Activated T-cell treated with anti-CD3 and anti-CD28 coated beads, Interleukin-2, amount 50 U/mL, for 4 hours (primary cell): ENCODE measurements around the gene PKD2. TPM values are rescaled to one million over a fixed set of nuclear protein-coding genes. Genes with fewer than 3 reads are reported as not detected.
"Not testable (repeated sequence)": the region's sequence is repeated elsewhere in the genome, so short reads cannot be mapped to it uniquely, and the experiment has no call there.

Experiments used
- ATAC-seq, 2 donors: fragments of 200-7000 bp; cut with Tn5 transposase; one replicate each; pipeline ENCODE4 v1.10.0; 2021
- DNase-seq: peaks from one replicate; pipeline ENCODE4 v3.0.0-alpha.2; 2020
- H3K27me3 Mint-ChIP-seq: one replicate; pipeline ENCODE4 v1.8.0; 2021; ENCODE audit warnings: low read depth, mixed read lengths
- H3K36me3 Mint-ChIP-seq: one replicate; pipeline ENCODE4 v1.8.0; 2022; ENCODE audit warnings: mixed read lengths; ENCODE audit not compliant: insufficient read depth
- H3K4me1 Mint-ChIP-seq: one replicate; pipeline ENCODE4 v1.8.0; 2021; ENCODE audit warnings: low read depth, mixed read lengths
- H3K4me3 Mint-ChIP-seq: one replicate; pipeline ENCODE4 v1.8.0; 2021; ENCODE audit warnings: mild to moderate bottlenecking, moderate library complexity, mixed read lengths
- H3K9me3 Mint-ChIP-seq: one replicate; pipeline ENCODE4 v1.8.0; 2021; ENCODE audit warnings: mixed read lengths
- total RNA-seq, 3 donors: library from RNA; stranded (reverse); gene quantifications; one replicate each; pipeline ENCODE4 v1.2.1, GENCODE V29; 2021

The PKD2 gene
- total RNA-seq, 3 donors from 2014 or later, result 2.8 to 6.0 (median 4.2) TPM

DNA sequence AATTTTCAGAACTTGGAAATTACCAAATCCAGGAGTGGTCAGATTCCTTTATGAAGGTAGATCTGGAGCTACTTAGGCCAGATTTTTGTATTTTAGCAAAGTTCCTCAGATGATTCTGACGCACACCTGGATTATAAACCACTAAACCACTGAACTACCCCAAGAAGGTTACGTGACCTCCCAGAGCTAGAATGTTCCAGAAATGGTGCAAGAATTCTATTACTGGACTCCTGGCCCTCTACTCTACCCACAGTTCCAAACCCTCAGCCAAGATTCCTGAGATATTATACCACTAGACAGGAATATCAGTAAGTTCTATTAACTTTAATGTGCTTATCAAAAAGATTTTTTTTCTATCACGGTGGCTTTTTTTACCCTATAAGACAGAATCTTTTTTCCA lies 83.9 kb downstream of the PKD2 start:
- Mint-ChIP-seq H3K4me3 (no peak overlapping the region), H3K36me3 (no peaks in the 10 kb centered on the region), H3K27me3 (peaks cover 2% of the 10 kb centered on the region), H3K9me3 (no peaks in the 10 kb centered on the region), H3K4me1 (no peaks in the 10 kb centered on the region)
- no peak for DNase-seq
- ATAC-seq, result no peak

DNA sequence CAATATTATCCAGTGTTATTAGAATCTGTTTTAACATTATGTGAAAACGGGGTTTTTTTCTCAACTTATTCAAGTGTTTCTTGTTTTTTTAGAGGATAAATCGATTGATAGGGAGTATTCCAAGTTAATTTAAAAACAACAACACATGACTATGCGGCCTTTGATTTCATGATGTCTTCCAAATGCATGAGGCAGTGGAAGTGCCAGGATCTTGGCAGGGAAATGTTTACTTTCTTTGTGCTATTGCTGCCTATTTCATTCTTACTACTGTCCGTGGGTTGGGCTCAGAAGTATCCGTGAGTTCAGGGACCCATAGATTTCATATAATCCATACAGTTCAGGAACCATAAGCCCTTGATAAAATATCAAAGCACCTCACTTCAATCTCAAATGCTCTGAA lies 86.4 kb downstream of the PKD2 start:
- no peak for ATAC-seq

GRCh38 chr4:88097301-88097700 lies 89.9 kb downstream of the PKD2 start:
- ATAC-seq (no peak), DNase-seq (no peak)
- no peak overlapping the region for H3K4me3 Mint-ChIP-seq
- H3K36me3 Mint-ChIP-seq, result no peaks in the 10 kb centered on the region
- H3K9me3 Mint-ChIP-seq, result no peaks in the 10 kb centered on the region
- peaks cover 5% of the 10 kb centered on the region for H3K27me3 Mint-ChIP-seq
- H3K4me1 Mint-ChIP-seq, result no peaks in the 10 kb centered on the region

More for the DNA sequence above, 86.4 kb downstream of the PKD2 start:
- no peak for DNase-seq
- no peak overlapping the region for H3K4me3 Mint-ChIP-seq
- H3K4me1 Mint-ChIP-seq, result no peaks in the 10 kb centered on the region
- no peaks in the 10 kb centered on the region for H3K36me3 Mint-ChIP-seq
- H3K27me3 Mint-ChIP-seq, result no peaks in the 10 kb centered on the region
- H3K9me3 Mint-ChIP-seq, result no peaks in the 10 kb centered on the region

GRCh38 chr4:88097781-88098180 lies 90.3 kb downstream of the PKD2 start:
- Mint-ChIP-seq H3K4me3 (no peak overlapping the region), H3K9me3 (no peaks in the 10 kb centered on the region)

GRCh38 chr4:88098993-88099752 lies 91.7 kb downstream of the PKD2 start:
- ATAC-seq (no peak), DNase-seq (no peak)
- no peaks in the 10 kb centered on the region for H3K4me1 Mint-ChIP-seq

More at GRCh38 chr4:88097781-88098180, 90.3 kb downstream of the PKD2 start:
- Mint-ChIP-seq H3K4me1 (no peaks in the 10 kb centered on the region), H3K27me3 (peaks cover 5% of the 10 kb centered on the region), H3K36me3 (no peaks in the 10 kb centered on the region)
- DNase-seq (no peak), ATAC-seq (no peak)

DNA sequence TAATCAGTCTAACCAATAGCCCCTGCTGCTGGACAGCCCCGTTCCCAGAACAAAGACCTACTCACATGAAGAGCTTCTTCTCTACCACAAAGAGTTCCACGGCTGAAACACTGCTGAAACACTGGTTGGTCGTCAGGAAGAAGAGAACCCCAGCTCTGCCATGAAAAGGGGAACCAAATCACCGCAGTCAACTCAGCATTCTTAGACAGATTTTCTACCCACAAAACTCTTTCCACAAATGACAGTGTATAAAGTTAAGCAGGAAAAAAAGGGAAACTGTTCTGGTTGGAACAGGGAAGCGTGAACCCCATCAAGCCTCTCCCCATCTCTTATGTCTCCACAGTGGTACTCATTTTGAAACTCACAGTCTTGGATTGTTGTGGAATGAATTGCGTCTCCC lies 93.7 kb downstream of the PKD2 start:
- no peaks in the 10 kb centered on the region for H3K36me3 Mint-ChIP-seq
- no peak for DNase-seq
- H3K9me3 Mint-ChIP-seq, result no peaks in the 10 kb centered on the region
- ATAC-seq, result no peak
- no peak overlapping the region for H3K4me3 Mint-ChIP-seq
- H3K4me1 Mint-ChIP-seq, result no peaks in the 10 kb centered on the region
- peaks cover 13% of the 10 kb centered on the region for H3K27me3 Mint-ChIP-seq

More at GRCh38 chr4:88098993-88099752, 91.7 kb downstream of the PKD2 start:
- Mint-ChIP-seq H3K9me3 (no peaks in the 10 kb centered on the region), H3K4me3 (no peak overlapping the region), H3K36me3 (no peaks in the 10 kb centered on the region), H3K27me3 (peaks cover 10% of the 10 kb centered on the region)

- H3K36me3 Mint-ChIP-seq, result no peaks in the 10 kb centered on the region
- no peak overlapping the region for H3K4me3 Mint-ChIP-seq
- ATAC-seq (no peak), DNase-seq (no peak)
- peaks cover 13% of the 10 kb centered on the region for H3K27me3 Mint-ChIP-seq
- H3K9me3 Mint-ChIP-seq, result no peaks in the 10 kb centered on the region
- H3K4me1 Mint-ChIP-seq, result no peaks in the 10 kb centered on the region
Observed at GRCh38 chr4:88102026-88102425, 94.6 kb downstream of the PKD2 start.

GRCh38 chr4:88104902-88105610 lies 97.6 kb downstream of the PKD2 start:
- Mint-ChIP-seq H3K36me3 (no peaks in the 10 kb centered on the region), H3K9me3 (no peaks in the 10 kb centered on the region), H3K4me3 (no peak overlapping the region), H3K27me3 (peaks cover 11% of the 10 kb centered on the region), H3K4me1 (no peaks in the 10 kb centered on the region)
- ATAC-seq, result no peak
- no peak for DNase-seq

DNA sequence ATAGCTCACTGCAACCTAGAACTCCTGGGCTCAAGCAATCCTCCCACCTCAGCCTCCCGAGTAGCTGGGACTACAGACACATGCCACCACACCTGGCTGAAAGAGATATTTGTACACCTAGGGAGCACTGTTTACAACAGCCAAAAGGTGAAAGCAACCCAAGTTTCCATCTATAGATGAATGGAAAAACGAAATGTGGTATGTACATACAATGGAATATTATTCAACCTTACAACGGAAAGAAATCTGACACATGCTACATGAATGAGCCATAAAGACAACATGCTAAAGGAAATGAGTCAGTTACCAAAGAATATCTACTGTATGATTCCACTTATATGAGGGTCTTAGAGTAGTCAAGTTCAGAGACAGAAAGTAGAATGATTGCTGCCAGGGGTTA lies 98.8 kb downstream of the PKD2 start:
- Mint-ChIP-seq H3K27me3 (peaks cover 11% of the 10 kb centered on the region), H3K9me3 (no peaks in the 10 kb centered on the region), H3K36me3 (no peaks in the 10 kb centered on the region), H3K4me1 (no peaks in the 10 kb centered on the region), H3K4me3 (no peak overlapping the region)
- DNase-seq, result no peak
- ATAC-seq, result peak; percentile 62 to 66

GRCh38 chr4:88107406-88108107 lies 100.1 kb downstream of the PKD2 start:
- Mint-ChIP-seq H3K27me3 (peaks cover 8% of the 10 kb centered on the region), H3K4me3 (no peak overlapping the region)

DNA sequence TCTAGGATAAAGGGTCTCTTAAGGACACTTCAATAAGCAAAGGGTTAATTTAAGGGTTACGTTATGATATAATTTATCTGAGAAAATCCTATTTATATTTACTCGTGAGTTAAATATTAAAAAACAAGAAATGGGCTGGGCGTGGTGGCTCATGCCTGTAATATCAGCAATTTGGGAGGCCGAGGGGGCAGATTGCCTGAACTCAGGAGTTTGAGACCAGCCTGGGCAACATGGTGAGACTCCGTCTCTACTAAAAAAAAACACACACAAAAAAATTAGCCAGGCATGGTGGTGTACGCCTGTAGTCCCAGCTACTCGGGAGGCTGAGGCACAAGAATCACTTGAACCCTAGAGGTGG lies 100.7 kb downstream of the PKD2 start:
- not testable (repeated sequence) for H3K4me3 Mint-ChIP-seq, DNase-seq, ATAC-seq, H3K36me3 Mint-ChIP-seq, H3K27me3 Mint-ChIP-seq, H3K9me3 Mint-ChIP-seq, H3K4me1 Mint-ChIP-seq

More at GRCh38 chr4:88107406-88108107, 100.1 kb downstream of the PKD2 start:
- Mint-ChIP-seq H3K4me1 (no peaks in the 10 kb centered on the region), H3K36me3 (no peaks in the 10 kb centered on the region), H3K9me3 (no peaks in the 10 kb centered on the region)
- DNase-seq (no peak), ATAC-seq (no peak)

DNA sequence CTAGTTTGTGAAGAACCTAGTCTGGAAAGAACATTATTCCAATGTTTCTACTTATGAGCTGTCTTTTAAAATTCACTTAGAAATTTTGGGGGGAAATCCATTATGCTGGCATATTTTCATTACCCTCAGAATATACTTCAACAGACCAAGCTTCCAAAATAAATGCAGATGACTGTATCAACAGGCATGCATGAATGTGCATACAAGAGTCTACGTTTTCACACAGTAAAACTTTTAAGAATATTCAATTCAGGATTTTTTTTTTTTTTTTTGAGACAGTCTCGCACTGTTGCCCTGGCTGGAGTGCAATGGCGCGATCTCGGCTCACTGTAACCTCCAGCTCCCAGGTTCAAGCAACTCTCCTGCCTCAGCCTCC lies 101.3 kb downstream of the PKD2 start:
- DNase-seq (no peak), ATAC-seq (no peak)
- no peaks in the 10 kb centered on the region for H3K36me3 Mint-ChIP-seq

GRCh38 chr4:88109123-88109881 lies 101.9 kb downstream of the PKD2 start:
- ATAC-seq (no peak), DNase-seq (no peak)
- Mint-ChIP-seq H3K4me1 (no peaks in the 10 kb centered on the region), H3K36me3 (no peaks in the 10 kb centered on the region), H3K9me3 (no peaks in the 10 kb centered on the region), H3K4me3 (no peak overlapping the region), H3K27me3 (peaks cover 3% of the 10 kb centered on the region)

More for the DNA sequence above, 101.3 kb downstream of the PKD2 start:
- H3K27me3 Mint-ChIP-seq, result peaks cover 5% of the 10 kb centered on the region
- no peaks in the 10 kb centered on the region for H3K9me3 Mint-ChIP-seq
- H3K4me3 Mint-ChIP-seq, result no peak overlapping the region
- no peaks in the 10 kb centered on the region for H3K4me1 Mint-ChIP-seq

DNA sequence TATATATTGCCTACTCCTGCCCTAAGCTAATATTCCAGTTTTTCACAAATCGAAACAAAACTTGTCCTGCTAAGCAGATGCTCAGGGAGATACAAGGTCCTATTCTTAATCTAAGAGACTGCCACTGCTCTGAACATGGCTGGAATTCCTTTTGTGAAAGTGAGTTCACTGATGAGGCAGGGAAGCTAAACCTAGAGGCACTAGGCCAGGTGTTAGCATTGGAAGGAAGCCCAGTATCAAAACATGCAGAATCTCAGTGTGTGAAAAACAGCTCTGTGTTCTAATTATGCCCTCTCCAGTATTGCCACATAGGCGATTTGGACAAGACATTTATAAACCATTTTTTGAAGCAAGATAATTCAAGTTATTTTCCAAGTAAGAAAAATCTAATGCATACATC lies 103.4 kb downstream of the PKD2 start:
- Mint-ChIP-seq H3K9me3 (no peaks in the 10 kb centered on the region), H3K4me3 (no peak overlapping the region)
- no peak for DNase-seq

More for the DNA sequence above, 103.4 kb downstream of the PKD2 start:
- Mint-ChIP-seq H3K36me3 (no peaks in the 10 kb centered on the region), H3K27me3 (no peaks in the 10 kb centered on the region), H3K4me1 (no peaks in the 10 kb centered on the region)
- no peak for ATAC-seq
